Muscle of back (tissue), 11 donors: Measurements from ENCODE around the gene STPG1. TPM values are rescaled to one million over a fixed set of nuclear protein-coding genes. Genes with fewer than 3 reads are reported as not detected.

ENCODE experiments used
- DNase-seq, 3 donors: peaks; one replicate each; pipeline versions ENCODE4 v3.0.0 to v3.0.0-alpha.2; 2013
- polyA plus RNA-seq, 10 donors: library from polyadenylated mRNA; unstranded; fragments of 120-200 nt; gene quantifications; one replicate each; pipeline ENCODE4 v1.2.1, GENCODE V29; 2013; ENCODE audit not compliant: insufficient read length in 10 of 10

Gene STPG1
- polyA plus RNA-seq, 10 donors = 0.94 to 2.4 (median 1.6) TPM

DNA sequence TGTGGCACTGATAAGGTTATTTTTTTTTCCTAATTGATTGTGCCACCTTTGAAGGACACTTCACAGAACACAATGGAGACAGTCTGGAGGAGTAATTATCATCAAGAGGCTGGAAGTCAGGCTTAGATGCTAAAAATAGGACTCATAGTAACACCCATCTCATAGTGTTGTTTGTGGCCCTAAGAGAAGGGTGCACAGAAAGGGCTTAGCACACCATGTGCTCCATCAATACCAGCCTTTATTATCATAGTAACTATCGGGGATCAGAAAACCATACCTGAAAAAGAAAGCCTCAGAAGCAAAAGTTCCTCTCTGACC, 13.9 kb upstream of the STPG1 start:
- no peak for DNase-seq

DNA sequence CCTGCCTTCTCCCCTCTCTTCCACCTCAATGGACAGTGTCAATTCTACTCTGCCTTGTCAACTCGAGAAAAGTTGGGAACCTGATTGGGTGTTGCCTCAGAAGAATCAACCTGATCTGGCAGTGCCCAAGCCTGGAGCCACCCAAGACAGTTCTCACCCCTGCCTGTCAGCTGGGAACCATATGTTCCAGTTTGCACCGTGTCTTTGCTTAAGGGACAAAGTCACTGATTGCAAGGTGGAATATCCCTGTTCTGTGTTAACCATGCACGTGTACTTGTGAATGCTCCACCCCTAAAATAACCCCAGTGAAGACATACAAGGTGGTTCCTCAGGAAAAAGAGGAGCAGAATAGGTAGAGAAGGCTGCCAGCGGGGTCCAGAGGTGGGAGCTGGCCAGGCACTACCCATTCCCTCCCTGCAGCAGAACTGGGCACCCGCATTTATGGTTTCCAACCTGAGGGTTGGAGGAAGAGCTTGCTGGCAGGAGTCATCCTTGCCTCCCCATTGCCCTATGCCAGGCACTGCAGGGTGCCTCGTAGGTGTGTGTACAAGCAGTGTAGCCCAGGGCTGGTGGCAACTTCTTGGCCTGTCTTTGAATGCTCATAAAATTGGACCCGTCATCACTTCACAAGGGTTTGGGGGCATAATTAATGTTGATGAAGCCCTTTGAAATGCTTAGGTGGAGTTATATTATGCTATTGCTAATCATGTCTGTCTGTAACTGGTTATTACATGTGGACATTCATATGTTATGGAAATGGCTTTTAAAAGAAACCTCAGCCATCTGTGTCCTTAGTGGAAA, 13.4 kb upstream of the STPG1 start:
- DNase-seq = no peak

DNA sequence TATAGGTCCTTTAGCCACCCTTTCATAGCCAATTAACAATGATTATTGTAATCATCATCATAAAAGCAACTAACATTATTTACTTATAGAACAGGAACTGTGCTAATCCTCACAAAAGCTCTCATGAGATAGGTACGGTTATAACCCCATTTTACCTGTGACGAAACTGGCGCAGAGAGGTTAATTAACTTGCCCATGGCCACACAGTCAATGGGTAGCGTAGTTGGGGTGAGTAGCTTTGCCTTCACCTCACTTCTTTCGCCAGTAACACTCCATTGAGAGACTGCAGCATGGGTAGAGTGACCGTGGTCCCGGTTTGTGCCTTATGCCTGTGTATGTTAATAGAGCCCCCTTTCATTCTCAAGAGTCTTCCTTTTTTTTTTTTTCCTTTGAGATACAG, 12.3 kb upstream of the STPG1 start:
- DNase-seq = no peak

DNA sequence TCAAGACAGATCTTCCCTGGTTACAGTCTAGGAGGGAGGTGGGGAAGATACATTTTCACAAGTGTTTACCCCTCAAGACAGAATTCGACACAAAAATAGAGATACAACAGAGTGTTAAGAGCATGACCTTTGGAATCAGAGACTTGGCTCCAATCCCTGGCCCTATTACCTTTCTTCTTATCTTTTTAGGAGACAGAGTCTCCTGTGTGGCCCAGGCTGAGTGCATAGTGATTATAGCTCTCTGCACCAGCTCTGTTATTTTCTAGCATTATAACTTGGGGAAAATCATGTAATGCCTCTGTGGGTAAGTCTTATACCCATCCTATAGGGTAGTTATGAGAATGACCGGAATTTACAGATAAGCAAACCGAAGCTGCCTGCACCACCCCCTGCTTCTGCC, 11.9 kb upstream of the STPG1 start:
- no peak for DNase-seq

DNA sequence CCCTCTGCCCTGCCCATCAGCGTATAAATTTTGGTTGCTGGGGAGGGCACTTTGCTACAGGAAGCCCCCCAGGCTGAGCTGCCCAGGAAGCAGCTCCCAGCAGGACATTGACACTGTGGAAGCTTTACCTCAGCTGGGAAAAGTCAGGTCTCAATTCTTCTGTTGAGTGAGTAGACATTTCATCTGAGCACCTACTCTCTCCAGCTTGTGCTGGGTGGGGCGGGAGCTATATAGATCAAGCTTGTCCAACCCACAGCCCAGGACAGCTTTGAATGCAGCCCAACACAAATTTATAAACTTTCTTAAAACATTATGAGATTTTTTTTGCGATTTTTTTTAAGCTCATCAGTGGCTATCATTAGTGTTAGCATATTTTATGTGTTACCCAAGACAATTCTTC, 11.4 kb upstream of the STPG1 start:
- DNase-seq = no peak

DNA sequence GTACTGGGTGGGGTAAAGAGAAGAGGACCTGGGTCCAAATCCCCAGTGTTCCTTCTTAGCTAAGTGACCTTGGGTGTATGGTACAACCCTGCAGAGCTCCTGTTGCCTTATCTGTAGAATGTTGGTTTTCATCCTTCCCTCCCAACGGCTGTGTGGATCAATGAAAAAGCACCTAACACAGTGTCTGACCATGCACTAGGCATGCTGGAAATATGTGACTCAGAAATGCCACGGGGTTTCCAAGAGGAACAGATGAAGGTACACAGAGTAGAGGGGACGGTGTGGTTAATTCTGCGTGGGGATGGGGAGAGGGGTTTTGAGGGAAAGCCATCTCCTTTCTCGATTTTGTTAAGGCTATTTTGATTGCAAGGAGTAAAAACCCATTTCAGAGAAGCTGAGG, 10.6 kb upstream of the STPG1 start:
- DNase-seq = no peak

DNA sequence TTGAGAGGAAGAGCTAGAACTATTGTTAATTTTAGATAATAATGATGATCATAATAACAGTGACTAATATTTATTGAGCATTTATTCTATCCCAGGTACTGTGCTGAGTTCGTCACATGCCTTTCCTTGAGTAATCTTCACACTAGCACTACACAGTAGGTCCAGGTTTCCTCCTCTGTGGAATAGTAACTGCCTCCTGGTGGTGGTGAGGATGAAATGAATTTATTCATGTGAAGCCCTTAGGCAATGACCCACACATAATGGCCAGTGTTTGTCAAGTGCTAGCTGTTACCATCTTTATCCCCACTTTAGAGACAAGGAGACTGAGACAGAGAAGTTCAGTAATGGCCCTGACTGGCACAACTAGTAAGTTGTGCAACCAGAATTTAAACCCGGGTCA, 7.9 kb upstream of the STPG1 start:
- no peak for DNase-seq

DNA sequence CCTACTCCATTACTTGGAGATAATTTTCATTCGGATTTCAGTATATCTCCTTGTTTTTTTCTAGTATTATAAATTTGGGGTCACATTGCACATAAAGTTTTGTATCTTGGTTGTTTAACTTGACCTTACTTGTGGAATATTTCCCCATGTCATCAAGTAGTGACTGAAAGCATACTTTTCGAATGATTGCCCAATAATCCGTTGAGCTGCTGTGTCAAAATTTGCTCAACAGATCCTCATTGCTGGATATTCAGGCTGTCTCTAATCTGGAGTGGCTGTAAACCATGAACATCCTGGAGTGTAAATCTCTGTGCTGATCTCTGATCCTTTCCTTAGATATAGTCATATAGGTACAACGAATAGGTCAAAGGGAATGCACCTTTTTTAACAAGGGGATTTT, 7.0 kb upstream of the STPG1 start:
- DNase-seq = no peak

DNA sequence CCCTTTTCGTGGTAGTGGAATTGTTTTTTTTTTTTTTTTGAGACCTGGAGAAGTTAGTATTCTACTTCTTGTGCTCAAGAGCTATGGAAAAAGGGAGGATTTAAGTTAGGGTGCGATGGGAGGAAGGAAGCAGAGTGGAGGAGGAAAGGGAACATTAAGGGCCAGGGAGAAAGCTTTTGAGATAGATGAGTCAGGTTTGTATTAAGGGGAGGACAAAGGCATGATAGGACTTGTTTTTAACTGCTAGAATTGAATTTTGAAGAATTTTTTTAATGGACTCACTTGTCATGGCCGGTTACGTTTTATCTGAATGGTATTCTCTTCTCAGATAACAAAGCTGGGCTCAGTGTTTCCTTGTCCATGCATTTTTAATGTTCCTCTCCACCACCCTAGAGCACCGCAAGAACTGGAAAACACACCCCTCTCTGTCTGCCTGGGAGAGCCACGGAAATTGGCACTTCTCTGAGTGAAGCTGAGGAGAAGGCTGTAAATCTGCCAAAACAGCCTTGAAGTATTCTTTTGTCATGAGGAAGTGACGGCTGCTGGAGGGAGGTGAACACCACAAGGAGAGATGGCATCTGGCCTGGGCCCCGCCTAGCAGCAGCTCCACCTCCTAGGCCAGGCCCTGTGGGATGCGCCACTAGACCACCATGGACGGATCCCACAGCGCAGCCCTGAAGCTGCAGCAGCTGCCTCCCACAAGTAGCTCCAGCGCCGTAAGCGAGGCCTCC, 5.5 kb upstream of the STPG1 start:
- peak in 1 of 3 donors; percentile 10 for DNase-seq

DNA sequence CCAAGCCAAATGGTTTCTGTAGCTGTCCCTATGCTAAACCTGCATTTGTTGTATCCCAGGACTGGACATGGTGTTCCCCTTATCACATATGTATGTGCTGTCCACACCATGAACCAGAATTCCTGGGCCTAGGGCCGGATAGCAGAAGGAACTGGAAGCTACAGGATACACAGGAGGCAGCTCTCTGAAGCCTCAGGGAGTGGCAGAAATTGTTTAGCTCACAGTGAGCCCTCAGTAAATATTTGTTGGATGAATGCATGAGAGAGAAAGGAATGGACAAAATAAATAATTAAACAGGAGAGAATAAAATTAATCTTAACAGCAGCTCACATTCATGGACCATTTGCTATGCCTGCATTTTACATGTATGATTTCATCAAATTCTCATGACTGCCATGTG, 4.1 kb upstream of the STPG1 start:
- DNase-seq = no peak

DNA sequence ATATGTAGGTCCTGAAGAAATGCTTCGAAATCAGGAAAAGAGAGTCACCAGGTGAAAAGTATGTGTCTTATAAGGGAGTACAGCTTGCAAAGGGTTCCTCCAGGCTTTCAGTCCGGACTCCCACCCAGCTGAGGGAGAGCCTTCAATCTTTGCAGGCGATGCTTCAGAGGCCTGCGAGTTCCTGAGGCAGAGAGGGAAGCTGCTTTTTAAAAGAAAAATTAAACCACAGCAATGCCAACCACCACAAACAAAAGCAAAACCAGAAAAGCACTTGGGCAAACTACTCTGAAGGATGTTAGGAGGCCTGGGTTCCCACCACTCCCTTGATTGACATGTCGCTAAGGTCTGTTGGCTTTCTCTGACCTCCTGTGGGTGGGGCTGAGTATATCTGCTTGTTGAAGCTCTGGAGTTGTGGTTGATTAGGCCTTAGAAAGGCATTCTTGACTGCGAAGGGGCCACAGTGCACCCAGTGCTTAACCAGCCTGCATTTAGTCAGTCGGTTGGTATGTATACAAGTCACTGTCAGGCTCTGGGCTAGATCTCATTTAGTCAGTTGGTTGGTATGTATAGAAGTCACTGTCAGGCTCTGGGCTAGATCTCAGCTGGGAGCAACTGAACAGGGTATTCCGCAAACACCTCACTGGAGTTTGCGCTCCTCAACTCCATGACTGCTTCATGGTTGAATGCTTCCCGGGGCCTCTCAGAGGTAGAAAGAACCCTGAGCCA, 3.2 kb upstream of the STPG1 start:
- peak in 1 of 3 donors; percentile 91 for DNase-seq

DNA sequence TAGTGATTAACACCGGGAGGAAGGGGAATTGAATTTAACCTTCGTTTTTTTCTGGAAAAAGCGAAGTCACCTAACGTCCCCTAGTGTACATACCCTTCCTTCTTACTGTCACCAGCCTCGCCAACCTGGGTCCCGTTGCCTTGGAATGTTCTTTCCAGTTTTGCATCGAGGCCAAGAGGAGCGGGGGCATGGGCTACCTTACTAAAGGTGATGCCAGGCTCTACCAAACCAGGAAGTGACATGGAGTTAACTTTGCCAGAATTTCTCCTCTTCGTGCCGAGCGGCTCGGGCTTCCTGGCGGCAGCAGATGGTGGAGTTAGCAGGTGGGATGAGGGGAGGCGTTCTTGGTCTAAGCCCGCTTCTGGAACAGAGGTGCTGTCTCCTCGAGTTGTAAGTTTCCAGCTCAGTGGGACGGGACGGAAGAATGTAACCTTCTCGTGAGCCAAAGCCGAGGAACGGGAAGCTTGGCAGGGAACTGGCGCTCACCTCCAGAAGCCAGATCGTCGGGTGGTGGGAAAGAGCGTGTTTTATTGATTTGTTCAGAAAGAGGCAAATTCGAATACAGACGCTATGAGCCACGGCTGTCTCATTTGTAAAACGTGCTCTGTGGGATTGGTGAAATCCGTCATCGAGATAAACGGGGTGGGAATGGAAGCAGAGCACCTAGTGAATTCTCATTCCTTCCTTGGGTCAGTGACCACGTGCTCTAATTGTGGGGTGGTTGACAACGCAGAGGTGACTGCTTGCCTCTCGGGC, 2.5 kb upstream of the STPG1 start:
- peak in 1 of 3 donors; percentile 20 for DNase-seq

DNA sequence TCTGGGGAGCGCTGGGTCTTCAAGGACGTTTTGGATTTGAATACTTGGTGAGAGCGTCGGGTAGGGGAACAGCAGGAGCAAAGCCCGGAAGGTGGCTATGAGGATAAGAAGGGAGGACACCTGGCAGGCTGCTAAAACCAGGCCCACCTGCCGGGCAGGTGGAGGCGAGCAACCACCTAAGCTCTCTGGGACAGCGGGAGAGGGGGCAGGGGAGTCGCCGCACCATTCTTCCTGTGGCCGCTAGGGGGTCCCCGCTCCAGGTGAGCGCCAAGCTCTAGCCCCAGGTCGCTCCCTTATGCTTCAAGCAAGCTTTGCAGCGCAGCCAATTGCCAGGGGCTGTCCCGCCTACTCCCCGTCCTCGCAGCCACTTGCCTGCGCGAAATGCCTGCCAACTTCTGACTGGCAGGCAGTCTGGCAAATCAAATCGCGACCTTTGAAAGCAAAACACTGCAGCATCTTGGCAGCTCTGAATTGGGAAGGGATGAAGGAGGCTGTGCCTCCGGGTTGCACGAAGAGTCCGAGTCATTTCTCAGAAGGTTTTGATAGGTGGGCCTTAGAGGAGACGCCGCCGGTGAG, 1.8 kb upstream of the STPG1 start, which contains the start of gene NIPAL3:
TSS of gene NIPAL3 (plus strand) at position 469 of the 576 bp plus-strand sequence. CDS start 3,746 bp downstream, outside the sequence.
- peak; percentile 99 to 100 (median 100) for DNase-seq

DNA sequence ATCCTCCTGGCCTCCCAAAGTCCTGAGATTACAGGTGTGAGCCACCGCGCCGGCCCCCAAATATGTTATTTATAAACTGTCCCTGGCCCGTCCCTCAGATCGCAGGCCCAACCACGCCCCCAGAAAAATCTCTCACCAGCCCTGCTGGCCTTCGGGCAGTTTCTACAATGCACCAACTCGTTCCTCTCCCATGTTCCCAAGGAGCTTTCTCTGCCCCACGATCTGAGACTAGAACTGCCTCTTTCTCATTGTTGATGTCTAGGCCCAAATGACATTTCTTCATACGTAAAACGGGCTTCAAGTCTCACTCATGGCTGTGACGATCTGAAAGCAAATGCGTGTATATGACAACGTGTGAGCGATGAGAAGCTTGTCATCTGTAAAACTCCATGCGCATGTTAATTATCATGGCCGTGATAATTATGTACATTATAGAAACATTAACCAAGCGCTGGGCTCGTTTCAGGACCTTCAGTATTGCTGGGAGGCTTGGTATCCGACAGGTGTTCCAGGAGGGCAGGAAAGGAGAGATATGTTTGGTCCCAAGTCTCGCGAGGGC, 1.3 kb upstream of the STPG1 start:
- DNase-seq = no peak

DNA sequence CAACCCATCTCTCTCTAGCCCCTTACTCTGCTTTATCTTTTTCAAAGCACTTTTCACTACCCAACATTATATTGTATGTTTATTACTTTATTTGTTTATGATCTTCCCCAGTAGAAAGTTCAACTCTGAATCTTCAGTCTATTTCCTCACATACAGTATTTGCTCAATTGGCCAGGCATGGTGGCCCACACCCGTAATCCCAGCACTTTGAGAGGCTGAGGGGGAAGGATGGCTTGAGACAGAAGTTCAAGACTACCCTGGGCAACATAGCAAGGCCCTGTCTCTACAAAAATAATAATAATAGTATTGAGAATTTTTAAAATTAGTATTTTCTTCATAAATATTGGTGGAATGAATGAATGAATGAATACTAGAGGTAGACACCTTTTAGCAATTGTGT, 1.2 kb downstream of the STPG1 start:
- no peak for DNase-seq

DNA sequence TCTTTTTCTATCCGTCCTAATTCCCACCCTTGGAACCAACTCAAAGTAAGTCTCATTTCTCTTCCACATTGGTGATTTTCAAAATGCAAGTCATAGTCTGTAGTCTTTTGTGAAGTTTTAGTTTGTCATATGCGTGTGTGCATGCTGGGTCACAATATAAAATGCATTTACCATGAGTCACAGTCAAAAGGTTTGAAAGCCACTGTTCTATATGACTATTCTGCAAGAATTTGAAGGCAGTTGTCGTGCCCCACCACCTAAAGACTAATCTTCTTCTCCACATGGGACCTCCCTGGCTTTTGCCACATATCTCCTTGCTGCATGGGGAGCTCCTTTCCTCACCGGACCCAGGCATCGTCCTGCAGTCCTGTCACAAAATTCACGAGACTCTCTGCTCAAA, 1.6 kb downstream of the STPG1 start:
- no peak for DNase-seq

DNA sequence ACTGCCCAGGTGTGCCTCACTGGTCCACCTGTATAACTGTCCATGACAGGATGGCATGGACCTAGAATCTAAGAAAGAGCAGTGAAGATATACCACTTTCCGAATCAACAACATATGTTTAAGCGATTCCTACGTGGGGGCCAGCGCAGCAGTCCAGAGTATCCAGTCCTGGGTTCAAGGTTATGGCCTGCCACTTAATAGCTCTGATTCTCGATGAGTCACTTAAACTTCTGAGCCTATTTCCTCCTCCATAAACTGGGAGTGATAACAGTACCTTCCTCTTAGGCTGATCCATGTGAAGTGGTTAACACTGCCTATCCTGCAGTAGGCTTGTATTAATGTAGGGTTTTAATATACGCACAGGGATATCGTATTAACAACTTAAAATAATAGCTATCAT, 2.8 kb downstream of the STPG1 start:
- no peak for DNase-seq

DNA sequence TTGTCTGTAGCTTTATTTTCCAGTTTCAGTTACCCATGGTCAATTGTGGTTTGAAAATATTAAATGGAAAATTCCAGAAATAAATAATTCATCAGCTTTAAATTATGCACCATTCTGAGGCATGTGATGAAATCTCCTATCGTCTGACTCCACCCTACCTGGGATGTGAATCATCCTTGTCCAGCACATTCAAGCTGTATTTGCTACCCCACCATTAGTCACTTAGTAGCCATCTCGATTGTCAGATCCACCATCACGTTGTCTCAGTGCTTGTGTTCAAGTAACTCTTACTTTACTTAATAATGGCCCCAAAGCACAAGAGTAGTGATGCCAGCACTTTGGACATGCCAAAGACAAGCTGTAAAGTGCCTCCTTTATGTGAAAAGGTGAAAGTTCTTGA, 4.0 kb downstream of the STPG1 start:
- DNase-seq = no peak

DNA sequence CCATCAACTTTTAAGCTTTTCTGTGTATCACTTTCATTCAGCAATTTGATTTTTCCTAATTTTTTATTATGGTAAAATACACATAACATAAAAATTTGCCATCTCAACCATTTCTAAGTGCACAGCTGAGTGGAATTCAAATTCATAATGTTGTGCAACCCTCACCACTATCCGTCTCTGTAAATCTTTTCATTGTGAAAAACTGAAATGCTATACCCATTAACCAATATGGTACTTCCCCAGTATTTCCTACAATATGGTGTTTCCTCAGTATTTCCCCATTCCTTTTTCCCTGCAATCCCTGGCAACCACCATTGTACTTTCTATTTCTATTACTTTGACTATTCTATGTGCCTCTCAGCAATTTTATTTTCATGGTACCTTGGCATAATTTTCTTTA, 6.8 kb downstream of the STPG1 start:
- no peak for DNase-seq

DNA sequence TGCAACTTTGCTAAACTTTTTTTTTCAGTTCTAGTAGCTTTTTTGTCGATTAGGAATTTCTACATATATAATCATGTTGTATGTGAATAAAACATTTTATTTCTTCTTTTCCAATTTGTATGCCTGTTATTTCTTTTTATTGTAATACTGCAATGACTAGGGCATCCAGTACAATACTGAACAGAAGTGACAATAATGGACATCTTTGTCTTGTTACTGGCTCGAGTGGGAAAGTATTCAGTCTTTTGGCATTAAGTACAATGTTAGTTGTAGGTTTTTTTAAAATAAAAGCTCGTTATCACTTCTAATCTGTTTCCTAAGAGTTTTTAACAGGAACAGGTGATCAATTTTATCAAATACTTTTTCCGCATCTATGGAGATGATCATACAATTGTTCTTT, 9.8 kb downstream of the STPG1 start:
- DNase-seq = no peak

DNA sequence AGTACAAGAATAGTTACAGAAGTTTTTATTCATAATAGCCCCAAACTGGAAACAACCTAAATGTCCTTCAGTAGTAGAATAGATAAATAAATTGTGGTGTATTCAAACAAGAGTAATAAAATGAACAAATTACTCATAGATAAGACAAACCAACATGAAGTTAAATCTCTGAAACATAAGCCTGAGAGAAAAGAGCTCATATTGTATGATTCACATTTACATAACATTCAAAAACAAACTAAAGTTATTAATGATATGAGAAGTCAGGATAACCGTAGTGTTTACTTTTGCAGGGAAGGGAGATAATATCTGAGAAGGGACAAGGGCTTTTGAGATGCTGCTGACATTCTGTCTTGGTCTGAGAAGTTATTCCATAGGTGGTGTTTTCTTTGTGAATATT, 13.5 kb downstream of the STPG1 start:
- no peak for DNase-seq
